Measurements from ENCODE around the gene CASP9. TPM values are rescaled to one million over a fixed set of nuclear protein-coding genes. Genes with fewer than 3 reads are reported as not detected.
"Not testable (repeated sequence)": the region's sequence is repeated elsewhere in the genome, so short reads cannot be mapped to it uniquely, and the experiment has no call there.

Gene CASP9
- total RNA-seq, 4 donors from 2014 or later = 2.6 to 16.0 (median 8.1) TPM

GRCh38 chr1:15460708-15461095 is 63.3 kb downstream of the CASP9 start:
- H3K36me3 ChIP-seq = no peaks in the 10 kb centered on the region
- H3K9me3 ChIP-seq = no peaks in the 10 kb centered on the region
- H3K4me1 ChIP-seq = no peaks in the 10 kb centered on the region
- no peak overlapping the region for H3K4me3 ChIP-seq
- H3K27ac ChIP-seq = no peak overlapping the region
- intact Hi-C loops (cut with DNase I; ENCODE audit: low total_unique reads) = no loop called here
- no peaks in the 10 kb centered on the region for H3K27me3 ChIP-seq
- no peak for DNase-seq
- TF ChIP-seq POLR2A (IDR thresholded peaks at IDR 0.05) (no peak), CTCF (IDR thresholded peaks at IDR 0.05) (no peak)

DNA sequence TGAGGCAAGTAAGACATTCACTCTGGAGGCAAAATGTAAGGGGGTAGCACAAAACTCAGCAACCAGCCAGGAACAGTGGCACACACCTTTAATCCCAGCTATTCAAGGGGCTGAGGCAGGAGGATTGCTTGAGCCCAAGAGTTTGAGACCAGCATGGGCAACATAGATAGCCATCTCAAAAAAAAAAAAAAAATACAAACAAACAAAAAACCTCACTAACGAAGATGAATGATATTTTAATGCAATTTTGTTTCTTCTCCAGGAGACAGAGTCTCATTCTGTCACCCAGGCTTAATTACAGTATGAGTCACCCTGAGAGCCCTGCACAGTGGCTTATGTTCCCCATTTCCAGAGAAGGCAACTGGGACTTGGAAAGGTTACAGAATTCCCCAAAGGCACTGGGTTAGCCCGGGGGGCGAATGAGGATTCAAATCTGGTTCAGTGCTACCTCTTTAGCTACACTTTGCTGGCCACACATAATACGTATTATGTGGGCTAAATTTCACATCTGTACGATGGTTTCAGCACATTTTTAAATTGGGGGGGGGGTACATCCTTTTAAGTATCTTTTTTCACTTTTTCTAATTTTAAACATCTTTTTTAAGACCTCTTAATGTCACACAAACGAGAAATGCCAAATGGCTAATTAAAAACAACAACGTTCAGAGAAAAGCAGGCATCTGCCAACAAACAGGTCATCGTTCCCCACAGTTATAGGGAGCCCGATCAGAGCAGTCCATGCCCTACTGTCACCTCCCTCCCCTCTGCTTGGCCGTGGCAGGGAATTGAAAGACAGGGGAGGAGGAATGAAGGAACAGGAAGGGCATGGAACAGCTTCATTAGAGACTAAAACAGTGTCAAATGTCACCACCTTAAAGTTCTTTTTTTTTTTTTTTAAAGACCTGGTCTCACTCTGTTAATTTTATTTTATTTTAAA is 64.0 kb downstream of the CASP9 start:
- intact Hi-C loops (cut with DNase I; ENCODE audit: low total_unique reads) = no loop called here
- no peak for TF ChIP-seq CTCF (IDR thresholded peaks at IDR 0.05)
- TF ChIP-seq POLR2A (IDR thresholded peaks at IDR 0.05) = no peak
- Histone ChIP-seq H3K4me1 (no peaks in the 10 kb centered on the region), H3K27ac (no peak overlapping the region), H3K4me3 (no peak overlapping the region), H3K9me3 (no peaks in the 10 kb centered on the region), H3K27me3 (no peaks in the 10 kb centered on the region), H3K36me3 (no peaks in the 10 kb centered on the region)
- no peak for DNase-seq

DNA sequence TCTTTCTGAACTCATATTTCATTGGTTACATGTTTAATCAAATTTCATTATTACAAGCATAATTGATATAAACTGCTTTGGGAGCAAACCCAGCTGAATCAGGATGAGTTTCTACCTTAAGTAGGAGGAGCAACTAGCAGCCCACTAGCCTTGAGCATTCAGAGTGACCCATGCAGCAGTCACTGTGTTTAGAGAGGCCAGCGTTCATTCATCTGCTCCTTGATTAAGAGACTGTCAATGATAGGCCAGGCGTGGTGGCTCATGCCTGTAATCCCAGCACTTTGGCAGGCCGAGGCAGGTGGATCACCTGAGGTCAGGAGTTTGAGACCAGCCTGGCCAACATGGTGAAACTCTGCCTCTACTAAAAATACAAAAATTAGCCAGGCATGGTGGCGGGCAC is 65.6 kb downstream of the CASP9 start:
- H3K27me3 ChIP-seq; H3K9me3 ChIP-seq; H3K27ac ChIP-seq; H3K4me3 ChIP-seq; H3K36me3 ChIP-seq; H3K4me1 ChIP-seq; DNase-seq; intact Hi-C loops (cut with DNase I; ENCODE audit: low total_unique reads): not testable (repeated sequence)

- Histone ChIP-seq H3K9me3 (no peaks in the 10 kb centered on the region), H3K27ac (no peak overlapping the region), H3K36me3 (no peaks in the 10 kb centered on the region), H3K27me3 (no peaks in the 10 kb centered on the region), H3K4me1 (no peaks in the 10 kb centered on the region), H3K4me3 (no peak overlapping the region)
- TF ChIP-seq POLR2A (IDR thresholded peaks at IDR 0.05) (no peak), CTCF (IDR thresholded peaks at IDR 0.05) (no peak)
- no peak for DNase-seq
- intact Hi-C loops (cut with DNase I; ENCODE audit: low total_unique reads) = no loop called here
These were observed 66.4 kb downstream of the CASP9 start for GRCh38 chr1:15457585-15457984.

GRCh38 chr1:15456313-15456954 is 67.6 kb downstream of the CASP9 start, which contains the start of gene CELA2A:
CELA2A (plus strand) TSS chr1:15456732; CDS start chr1:15456754, 22 bp downstream.
- no peaks in the 10 kb centered on the region for H3K36me3 ChIP-seq
- no peaks in the 10 kb centered on the region for H3K9me3 ChIP-seq
- no peak for TF ChIP-seq CTCF (IDR thresholded peaks at IDR 0.05)
- no peak for TF ChIP-seq POLR2A (IDR thresholded peaks at IDR 0.05)
- H3K27ac ChIP-seq = no peak within 1 kb of the TSS
- H3K4me1 ChIP-seq = no peaks in the 10 kb centered on the region
- no peak within 1 kb of the TSS for H3K4me3 ChIP-seq
- H3K27me3 ChIP-seq = no peaks in the 10 kb centered on the region
- DNase-seq = no peak
- intact Hi-C loops (cut with DNase I; ENCODE audit: low total_unique reads) = no loop called here
